NCI-H1694 (cell line): ENCODE measurements around the gene PLCXD3.

Experiments
- DNase-seq: peaks from one replicate; lab custom pipeline; 2025; lab: John Stamatoyannopoulos, UW

PLCXD3 gene

DNA sequence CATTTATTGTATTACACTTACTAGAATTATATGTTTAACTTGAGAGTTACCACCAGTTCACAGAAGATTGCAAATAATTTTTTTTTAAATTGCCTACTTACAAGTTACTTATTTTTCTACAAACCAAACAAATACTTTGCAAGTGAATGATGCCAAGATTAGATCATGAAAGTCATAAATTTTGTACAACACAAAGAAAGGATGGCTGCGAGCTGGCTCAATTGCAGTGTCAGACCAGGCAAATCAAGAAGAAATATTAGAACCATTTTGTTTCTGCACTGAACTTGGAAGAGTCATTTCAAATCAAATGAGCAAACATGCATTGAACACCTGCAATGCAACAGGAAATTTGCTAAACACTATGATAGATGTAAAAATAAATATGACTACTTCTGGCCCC lies 97.3 kb downstream of the PLCXD3 start:
- no peak for DNase-seq

DNA sequence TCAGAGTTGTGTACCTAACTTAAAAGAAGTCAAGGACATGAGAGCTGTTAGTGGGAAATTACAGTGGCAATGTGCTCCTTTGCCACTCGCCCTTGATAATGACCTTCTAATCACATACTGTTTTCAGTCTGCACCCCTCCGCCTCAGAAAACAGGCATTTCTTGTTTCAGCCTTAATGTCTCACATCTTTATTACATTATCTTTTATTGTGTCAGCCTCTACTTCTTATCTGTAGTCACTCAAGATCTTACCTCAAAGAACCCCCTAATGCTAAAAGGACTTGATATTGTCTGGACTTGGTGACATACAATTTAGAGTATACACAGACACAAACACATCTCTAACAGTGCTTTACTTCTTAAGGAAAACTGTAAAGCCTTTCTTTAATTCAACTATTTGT lies 97.9 kb downstream of the PLCXD3 start:
- DNase-seq: no peak

DNA sequence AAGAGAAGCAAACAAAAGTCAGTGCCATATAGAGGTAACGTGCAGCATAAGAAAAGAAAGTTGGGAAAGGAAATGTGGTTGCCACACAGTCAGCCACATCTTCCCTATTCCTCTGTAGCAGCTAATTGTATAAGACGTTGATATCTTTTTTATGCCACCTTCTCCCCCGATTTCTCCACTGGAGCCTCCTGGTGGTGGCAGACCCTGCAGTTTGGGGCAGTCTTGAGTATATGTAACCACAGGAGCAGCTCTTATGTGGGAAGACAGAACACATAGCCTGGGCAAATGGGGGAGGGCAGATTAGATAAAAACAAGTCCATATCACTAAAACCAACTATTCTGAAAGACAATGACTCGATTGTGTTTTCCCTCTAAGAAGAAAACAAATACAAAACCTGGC lies 99.7 kb downstream of the PLCXD3 start:
- no peak for DNase-seq

DNA sequence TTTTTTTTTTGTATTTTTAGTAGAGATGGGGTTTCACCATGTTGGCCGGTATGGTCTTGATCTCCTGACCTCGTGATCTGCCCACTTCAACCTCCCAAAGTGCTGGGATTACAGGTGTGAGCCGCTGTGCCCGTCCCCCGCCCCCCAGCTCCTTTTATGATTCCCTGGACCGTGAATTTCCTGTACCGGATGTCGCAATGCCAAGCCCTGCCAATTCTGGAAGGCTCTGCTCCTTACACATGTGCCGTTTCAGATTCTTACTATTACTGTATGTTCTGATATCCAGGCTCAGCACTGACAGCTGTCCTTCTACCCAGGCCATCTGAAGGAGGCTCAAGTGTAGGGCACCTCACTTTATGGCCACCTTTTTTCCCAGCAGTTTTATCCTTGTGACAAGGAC lies 100.1 kb downstream of the PLCXD3 start:
- no peak for DNase-seq

DNA sequence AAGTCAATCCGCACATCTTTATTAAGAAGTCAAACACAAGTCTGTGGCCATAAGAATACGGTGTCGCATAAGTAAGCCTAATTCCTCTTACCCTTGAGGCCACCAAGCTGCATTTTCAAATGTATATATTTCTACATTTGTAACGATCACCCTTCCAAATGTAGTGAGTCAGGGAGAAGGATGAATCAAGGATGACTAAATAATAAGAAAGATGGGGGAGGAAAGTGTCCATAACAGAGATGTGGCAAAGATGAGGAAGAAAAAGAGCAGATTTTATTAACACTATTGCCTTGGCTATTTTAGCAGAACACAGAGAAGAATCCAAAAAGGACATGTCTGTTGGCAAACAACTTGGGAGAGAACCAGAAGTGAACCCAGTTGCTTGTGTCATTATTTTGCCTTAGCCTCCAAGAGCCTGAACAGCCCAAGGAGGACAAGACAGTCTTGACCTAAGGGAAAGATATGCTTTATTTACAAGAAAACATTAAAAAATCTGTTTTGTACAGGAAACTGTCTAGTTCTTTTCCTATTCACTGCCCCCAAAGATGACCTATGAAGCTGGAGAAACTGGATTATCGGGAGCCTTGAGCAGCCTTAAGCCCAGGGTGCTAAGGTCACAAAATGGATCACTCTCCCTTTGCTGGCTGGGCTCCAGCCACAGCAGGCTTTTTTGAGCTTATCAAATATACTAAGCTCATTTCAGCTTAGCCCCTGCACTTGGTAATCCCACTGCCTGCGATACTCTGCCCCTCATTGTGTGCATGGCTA lies 101.5 kb downstream of the PLCXD3 start:
- DNase-seq: no peak

DNA sequence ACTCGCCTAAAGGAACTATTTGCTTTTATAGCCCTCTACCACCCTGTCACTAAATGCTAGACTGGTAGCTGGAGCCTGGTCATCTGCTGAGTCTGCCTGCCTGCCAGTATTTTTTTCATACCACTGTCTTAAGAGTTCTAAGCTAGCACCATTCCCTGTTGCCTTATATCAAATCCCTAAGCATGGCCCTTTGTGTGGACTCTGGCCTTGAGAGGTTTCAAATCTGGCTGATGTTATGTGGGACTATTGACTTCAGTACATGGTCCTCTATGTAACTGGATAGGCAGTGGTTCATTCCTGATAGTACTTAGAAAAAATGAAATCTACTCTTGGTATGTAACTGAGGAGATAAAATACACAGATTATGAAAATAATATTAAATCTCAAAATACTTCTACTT lies 103.5 kb downstream of the PLCXD3 start:
- no peak for DNase-seq

DNA sequence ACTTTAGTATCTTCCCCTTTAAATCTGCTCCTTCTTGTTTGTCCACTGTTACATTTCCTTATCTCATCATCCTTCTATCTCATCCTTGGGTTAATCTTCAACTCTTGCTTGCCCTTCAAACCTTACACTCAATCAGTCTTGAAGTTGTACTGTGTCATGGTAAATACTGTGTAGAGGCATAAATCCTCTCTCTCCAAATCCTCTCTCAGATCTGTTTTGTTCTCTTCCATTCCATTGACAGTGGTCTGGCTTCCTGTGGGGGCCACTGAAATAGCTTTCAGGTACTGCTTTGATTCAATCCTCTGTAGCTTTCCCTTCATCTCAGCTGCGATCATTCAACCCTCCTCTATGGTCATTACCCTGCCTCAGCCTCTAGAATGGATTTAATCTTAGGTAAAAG lies 104.0 kb downstream of the PLCXD3 start:
- DNase-seq: no peak

DNA sequence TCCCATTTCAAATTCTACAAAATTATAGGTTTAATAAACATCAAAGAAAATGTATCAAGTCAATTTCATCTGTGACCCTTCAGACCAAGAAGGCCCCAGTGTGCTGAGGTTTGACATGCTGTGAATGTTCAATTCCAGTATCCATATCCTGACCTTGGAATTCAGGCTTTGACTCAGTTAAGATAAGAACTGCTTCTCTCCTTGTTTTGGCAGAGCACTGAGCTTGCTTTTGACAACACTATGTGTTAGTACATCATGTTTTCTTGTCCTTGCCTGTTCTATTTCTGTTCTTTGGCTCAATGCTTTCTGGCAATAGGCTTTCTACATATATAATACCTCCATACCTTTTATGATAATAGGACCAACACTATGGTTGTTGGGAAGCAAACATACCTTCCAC lies 105.6 kb downstream of the PLCXD3 start:
- no peak for DNase-seq

DNA sequence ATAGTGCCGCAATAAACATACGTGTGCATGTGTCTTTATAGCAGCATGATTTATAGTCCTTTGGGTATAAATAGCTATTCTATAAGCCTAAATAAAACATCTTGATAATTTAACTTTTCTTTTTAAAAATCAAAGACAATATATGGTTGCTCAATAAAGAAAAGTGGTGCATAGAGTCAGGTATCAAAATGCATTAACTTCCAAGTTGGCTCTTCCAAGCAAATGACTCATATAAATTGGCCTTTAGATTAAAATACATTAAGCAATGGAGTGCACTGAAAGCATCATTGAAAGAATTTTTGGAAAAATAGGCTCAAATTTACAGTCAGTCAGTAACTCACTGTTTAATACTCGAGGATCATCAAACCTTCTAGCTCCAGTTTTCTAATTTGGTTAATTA lies 106.6 kb downstream of the PLCXD3 start:
- DNase-seq: no peak

DNA sequence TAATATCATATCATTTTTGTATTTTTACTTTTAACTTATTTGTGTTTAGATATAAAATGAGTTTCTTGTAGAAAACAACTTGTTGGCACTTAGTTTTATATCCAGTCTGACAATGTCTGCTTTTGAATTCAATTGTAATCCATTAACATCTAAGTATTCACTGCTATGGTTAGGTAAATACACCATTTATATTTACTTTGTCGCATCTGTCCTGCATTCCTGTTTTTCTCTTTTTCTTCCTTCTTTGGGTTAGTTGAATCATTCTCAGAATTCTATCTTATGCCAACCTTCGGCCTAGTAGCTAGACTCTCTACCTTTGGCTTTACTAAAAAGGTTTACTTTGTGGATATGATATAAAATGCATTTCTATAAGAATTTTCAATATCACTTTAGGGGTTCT lies 107.6 kb downstream of the PLCXD3 start:
- DNase-seq: no peak

DNA sequence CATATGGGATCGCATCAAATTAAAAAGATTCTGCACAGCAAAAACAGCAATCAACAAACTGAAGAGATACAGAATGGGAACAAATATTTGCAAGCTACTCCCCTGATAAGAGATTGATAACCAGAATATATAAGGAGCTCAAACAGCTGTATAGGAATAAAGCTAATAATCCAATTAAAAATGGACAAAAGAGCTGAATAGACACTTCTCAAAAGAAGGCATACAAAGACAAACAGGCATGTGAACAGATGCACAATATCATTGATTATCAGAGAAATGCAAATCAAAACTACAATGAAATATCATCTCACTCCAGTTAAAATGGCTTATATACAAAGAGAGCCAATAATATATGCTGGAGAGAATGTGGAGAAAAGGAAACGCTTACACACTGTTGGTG lies 110.6 kb downstream of the PLCXD3 start:
- no peak for DNase-seq

DNA sequence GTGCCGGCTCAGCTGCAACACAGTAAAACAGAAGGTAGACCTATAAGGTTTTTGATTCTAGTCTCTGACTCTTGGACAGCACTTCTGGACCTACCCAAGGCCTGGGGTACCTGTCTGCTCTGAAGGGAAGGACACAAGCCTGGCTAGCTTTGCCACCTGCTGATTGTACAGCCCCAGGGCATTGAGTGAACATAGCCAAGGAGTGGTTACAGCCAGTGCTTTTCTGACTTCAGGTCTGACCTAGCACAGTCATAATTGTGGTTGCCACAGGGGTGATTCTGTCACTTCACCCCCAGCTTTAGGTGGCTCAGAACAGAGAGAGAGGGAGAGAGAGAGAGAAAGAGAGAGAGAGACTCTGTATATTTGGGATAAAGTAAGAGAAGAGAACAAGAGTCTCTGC lies 118.4 kb downstream of the PLCXD3 start:
- DNase-seq: no peak

DNA sequence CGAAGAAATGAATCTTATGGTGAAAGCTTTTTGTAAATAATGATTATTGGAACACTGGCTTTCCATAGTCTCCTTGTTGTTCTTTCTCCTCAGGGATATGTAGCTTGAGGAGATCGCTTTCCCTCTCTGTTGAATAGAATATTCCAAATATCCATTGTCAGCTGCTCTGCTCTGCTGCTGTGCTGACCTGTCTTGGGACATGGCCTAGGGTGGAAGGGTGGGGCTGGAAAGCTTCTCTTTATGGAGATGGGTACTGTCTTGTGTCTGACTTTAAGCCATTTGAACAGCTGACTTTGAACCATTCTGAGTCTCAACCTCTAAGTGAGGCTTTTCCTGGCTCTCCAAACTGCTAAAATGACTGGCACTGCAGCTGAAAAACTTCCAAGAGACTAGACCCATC lies 135.8 kb downstream of the PLCXD3 start:
- DNase-seq: no peak

DNA sequence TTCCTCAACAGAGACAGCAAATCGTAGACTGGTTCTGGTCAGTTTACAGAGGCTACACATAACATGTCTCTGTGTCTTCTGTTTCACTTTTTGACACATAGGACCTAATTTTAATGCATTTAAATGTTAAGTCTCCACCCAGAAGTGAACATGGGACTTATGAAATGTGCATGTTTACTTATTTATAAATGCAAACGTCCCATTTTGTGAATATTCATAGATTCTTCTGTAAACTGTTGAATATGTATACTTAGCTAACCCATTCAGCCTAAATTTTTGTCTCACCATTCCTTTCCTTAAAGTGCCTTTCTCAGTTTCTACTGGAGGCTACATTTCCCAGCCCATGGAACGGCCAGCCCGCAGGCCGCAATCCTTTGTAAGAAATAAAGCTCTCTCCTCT lies 137.2 kb downstream of the PLCXD3 start:
- DNase-seq: no peak

DNA sequence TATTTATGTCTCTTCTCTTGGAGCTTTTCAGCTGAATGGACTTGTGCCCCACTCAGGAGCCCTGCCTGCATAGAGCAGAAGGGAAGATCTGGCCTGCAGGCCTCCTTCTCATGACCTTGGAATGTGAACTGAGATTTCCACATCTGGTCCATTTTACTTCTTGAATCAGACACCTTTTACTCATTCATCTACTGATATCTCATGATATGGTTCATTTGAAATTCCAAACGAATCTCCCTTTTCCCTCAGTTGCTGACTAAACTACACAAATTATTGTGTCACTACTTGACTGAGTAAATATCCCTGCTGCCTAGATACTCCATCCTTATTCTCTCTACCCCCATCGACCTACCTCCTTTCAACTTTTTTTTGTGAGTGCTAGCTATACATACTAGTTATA lies 138.7 kb downstream of the PLCXD3 start:
- no peak for DNase-seq

DNA sequence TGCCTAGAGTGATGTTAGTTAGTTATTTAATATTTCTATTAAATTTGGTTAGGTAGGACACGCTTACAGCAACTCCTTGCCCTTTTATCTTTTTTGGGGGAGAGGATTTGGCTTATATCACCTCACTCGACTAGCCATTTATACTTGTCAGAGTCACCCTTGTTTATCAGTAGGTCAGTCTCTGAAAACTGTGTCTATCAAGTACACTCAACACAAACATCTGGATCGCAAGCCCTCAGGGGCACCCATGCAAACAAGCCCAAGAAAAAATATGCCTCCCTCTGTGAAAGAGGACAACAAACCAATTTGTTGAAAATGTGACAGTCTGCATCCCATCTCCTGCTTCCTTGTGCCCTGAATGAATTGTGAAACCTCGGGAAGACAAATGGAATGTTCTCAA lies 139.9 kb downstream of the PLCXD3 start:
- no peak for DNase-seq

DNA sequence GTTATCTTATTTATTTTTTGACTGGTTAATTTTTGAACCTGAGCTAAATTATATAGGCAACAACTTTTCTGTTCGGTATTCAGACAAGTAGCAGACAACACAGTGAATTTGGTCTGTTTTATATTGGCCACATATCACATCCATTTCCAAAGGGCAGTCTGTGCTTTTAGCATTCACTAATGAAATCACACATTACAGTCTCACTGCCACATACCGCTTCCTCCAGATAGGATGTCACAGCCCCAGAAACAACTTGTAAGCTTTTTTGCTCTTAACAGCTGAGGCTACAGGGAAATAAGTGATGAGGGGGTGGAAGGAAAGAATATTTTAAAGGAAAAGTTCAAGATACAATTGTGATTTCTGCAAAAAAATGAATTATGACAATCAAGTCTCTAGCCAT lies 140.6 kb downstream of the PLCXD3 start:
- no peak for DNase-seq

DNA sequence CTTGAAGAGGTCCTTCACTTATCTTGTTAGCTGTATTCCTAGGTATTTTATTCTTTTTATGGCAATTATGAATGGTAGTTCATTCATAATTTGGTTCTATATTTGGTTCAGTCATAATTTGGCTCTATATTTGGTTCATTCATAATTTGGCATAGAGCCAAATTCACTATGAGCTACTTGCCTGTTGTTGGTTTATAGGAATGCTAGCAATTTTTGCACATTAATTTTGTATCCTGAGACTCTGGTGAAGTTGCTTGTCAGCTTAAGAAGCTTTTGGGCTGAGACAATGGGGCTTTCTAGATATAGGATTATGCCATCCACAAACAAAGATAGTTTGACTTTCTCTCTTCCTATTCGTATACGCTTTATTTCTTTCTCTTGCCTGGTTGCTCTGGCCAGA lies 142.2 kb downstream of the PLCXD3 start:
- DNase-seq: no peak

DNA sequence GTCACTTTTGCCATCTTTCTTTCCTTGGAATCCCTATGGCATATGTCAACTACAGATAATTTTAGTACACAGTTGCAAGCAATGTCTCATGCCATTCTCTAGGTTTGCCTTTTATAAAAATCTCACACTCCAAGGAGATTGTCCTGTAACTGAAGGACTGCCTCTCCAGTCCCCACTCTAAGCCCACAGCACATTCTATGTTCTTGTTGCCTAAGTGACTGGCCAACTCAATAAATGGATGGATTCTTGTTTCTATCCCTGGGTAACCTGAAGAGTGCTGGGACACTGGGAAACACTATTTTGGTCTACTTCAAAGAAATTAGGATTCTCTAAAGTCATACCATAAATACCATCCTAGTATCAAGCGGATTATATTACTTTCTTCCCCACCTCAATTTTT lies 145.0 kb downstream of the PLCXD3 start:
- DNase-seq: no peak

DNA sequence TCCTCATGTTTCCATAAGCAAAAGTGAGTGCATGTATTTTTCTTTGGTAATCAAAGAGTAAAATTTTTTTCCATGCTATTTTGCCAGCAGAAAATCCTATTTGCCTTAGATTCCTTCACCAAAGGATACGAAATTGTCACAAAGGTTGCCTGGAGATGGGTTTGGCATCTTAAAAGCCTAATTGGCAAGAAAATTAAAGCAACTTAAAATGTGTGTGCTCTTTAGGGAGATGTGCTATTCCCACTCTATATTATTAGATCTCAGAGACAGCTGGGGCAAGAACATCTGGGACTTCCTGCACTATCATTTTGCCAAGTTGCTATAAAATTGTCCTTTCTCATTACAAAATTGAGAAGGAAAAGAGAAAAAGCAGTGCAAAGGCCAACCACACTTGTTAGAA lies 146.1 kb downstream of the PLCXD3 start:
- no peak for DNase-seq

DNA sequence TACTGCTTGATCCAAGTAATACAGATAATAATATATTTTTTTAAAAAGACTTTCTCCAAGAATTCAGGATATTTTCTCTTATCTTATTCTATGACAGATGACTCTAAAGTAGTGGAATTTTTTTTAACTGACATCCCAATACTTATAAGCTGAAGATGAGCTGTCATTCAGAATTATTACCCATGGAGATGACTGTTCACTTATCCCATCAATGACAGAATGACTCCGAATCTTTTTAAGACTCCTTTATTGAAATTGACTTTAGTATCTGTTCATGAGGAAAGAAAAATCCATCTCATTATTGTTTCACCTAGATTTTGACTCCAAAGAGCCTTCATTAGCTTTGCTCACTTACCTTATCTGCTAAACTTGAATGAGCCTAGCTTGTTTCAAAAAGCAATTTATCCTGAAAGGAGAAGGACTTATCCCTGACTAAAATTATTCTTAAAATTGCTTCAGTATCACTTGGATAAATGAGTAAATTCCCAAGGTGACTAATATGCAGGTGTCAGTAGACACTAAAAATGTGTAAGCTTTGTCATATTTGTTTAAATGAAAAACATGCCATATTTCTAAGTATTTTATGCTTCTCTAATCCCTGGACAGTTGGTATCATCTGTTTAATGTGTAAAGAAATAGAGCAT lies 146.9 kb downstream of the PLCXD3 start:
- DNase-seq: no peak

DNA sequence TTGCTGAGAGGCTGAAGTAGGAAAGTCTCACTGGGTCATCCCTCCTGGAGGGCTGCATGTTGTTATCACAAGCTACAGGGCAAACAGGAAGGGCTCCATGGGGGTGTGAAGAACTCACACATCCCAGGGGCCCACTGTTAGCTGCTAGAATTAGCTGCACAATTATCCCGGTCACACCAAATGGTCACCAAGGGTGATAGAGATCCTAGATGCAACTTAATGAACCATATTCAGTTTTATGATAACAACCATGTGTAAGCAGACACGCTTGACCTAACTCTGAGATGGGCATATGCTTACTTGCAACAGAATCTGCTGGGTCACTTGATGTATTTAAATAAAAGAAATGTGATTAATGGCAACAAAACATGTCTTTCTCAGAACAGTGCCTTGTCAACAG lies 153.6 kb downstream of the PLCXD3 start:
- no peak for DNase-seq

DNA sequence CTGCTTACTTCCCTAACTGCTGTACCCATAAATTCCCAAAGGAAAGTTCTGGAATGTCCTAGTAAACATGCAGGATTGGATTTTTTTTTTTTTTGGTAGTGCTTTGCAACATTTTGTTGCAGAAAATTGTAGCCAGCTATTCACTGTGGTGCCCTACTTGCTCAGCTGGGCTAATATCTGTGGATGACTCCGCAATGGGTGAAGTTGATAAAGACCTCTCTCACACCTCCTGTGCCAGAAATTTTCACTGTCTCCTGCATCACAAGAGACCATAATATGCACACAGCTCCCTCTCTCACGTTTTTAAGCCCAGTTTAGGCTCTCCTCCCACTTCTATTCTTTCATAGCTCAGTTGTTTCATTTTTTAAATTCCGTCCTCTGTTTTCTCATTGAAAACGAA lies 160.6 kb downstream of the PLCXD3 start:
- DNase-seq: no peak

DNA sequence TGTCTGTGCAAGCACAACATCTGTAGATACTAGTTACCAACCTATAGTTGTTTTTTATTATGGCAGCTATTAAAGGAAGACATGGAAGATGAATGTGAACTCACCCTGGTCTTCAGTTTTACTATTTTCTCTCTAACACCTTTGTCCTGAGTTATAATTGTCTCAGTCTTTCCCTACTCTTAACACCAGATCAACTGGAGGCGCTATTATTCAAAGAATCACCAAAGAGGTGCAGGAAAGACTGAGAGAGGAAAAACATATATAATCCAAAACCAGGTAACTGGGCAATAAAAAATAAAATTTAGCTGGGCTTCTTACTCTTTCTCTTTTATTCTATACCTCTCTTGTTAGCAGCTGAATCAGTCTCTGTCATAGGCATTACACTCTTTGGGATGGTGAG lies 162.8 kb downstream of the PLCXD3 start:
- no peak for DNase-seq
